ENCODE results near the gene MRPS5. TPM values are rescaled to one million over a fixed set of nuclear protein-coding genes. Genes with fewer than 3 reads are reported as not detected.
A peak's percentile ranks its signal among the peaks of the same experiment; 100 is the strongest.

Gene MRPS5
- total RNA-seq, 1 donor from 2014 or later, result 32.9 TPM

- no peak for TF ChIP-seq CTCF (IDR thresholded peaks at IDR 0.05)
- H3K36me3 Mint-ChIP-seq (ENCODE audit: low read depth), result peaks cover 42% of the 10 kb centered on the region
- H3K4me1 Mint-ChIP-seq (ENCODE audit: low read depth), result no peaks in the 10 kb centered on the region
Observed at GRCh38 chr2:95138702-95139101, 17.1 kb upstream of the MRPS5 start.

GRCh38 chr2:95122197-95122551 lies 566 bp upstream of the MRPS5 start:
- Mint-ChIP-seq H3K27me3 (ENCODE audit: low read depth) (no peaks in the 10 kb centered on the region), H3K4me3 (ENCODE audit: unreplicated experiment) (peak overlapping the region; percentile 94), H3K4me1 (ENCODE audit: low read depth) (peaks cover 35% of the 10 kb centered on the region), H3K9me3 (ENCODE audit: low read depth) (no peaks in the 10 kb centered on the region), H3K36me3 (ENCODE audit: low read depth) (peaks cover under 1% of the 10 kb centered on the region), H3K27ac (ENCODE audit: unreplicated experiment) (peak overlapping the region; percentile 69)
- no peak for DNase-seq (ENCODE audit: low spot score)
- TF ChIP-seq CTCF (IDR thresholded peaks at IDR 0.05), result no peak

More at GRCh38 chr2:95138702-95139101, 17.1 kb upstream of the MRPS5 start:
- Mint-ChIP-seq H3K4me3 (ENCODE audit: unreplicated experiment) (no peak overlapping the region), H3K27me3 (ENCODE audit: low read depth) (no peaks in the 10 kb centered on the region), H3K9me3 (ENCODE audit: low read depth) (peaks cover 60% of the 10 kb centered on the region), H3K27ac (ENCODE audit: unreplicated experiment) (no peak overlapping the region)
- no peak for DNase-seq (ENCODE audit: low spot score)

GRCh38 chr2:95121093-95121406 lies 558 bp downstream of the MRPS5 start:
- peak overlapping the region; percentile 89 for H3K27ac Mint-ChIP-seq (ENCODE audit: unreplicated experiment)
- peaks cover 2% of the 10 kb centered on the region for H3K36me3 Mint-ChIP-seq (ENCODE audit: low read depth)
- no peaks in the 10 kb centered on the region for H3K9me3 Mint-ChIP-seq (ENCODE audit: low read depth)
- no peak for DNase-seq (ENCODE audit: low spot score)
- H3K27me3 Mint-ChIP-seq (ENCODE audit: low read depth), result no peaks in the 10 kb centered on the region
- TF ChIP-seq CTCF (IDR thresholded peaks at IDR 0.05), result no peak
- H3K4me3 Mint-ChIP-seq (ENCODE audit: unreplicated experiment), result peak overlapping the region; percentile 94
- peaks cover 35% of the 10 kb centered on the region for H3K4me1 Mint-ChIP-seq (ENCODE audit: low read depth)

DNA sequence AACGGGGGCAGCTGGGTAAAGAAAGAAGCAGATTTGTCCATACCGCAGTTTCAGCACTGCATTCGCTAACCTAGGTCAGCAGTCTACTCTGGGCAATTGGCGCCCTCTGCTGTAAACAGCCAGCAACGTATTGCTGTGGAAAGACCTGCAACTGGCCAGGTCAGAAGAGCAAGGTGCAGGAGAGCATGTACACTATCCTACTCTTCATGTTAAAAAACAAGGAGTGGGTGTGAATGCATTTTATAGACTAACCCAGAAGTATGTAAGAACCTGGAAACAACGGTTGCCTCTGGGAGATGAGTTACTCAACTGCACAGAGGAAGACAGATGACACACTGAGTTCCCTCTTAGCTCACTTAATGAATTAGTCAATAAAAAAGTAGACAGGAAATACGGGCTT lies 6.2 kb downstream of the MRPS5 start:
- no peak overlapping the region for H3K27ac Mint-ChIP-seq (ENCODE audit: unreplicated experiment)
- TF ChIP-seq CTCF (IDR thresholded peaks at IDR 0.05), result peak; percentile 91
- no peaks in the 10 kb centered on the region for H3K27me3 Mint-ChIP-seq (ENCODE audit: low read depth)
- H3K4me1 Mint-ChIP-seq (ENCODE audit: low read depth), result peaks cover 26% of the 10 kb centered on the region
- no peak for DNase-seq (ENCODE audit: low spot score)
- no peaks in the 10 kb centered on the region for H3K9me3 Mint-ChIP-seq (ENCODE audit: low read depth)
- no peak overlapping the region for H3K4me3 Mint-ChIP-seq (ENCODE audit: unreplicated experiment)
- H3K36me3 Mint-ChIP-seq (ENCODE audit: low read depth), result peaks cover 14% of the 10 kb centered on the region

- H3K9me3 Mint-ChIP-seq (ENCODE audit: low read depth), result no peaks in the 10 kb centered on the region
- H3K4me3 Mint-ChIP-seq (ENCODE audit: unreplicated experiment), result no peak overlapping the region
- H3K27me3 Mint-ChIP-seq (ENCODE audit: low read depth), result no peaks in the 10 kb centered on the region
- no peak for TF ChIP-seq CTCF (IDR thresholded peaks at IDR 0.05)
- H3K36me3 Mint-ChIP-seq (ENCODE audit: low read depth), result peaks cover 21% of the 10 kb centered on the region
- H3K27ac Mint-ChIP-seq (ENCODE audit: unreplicated experiment), result no peak overlapping the region
- no peak for DNase-seq (ENCODE audit: low spot score)
- H3K4me1 Mint-ChIP-seq (ENCODE audit: low read depth), result peaks cover 7% of the 10 kb centered on the region
Observed at GRCh38 chr2:95113464-95113863, 8.1 kb downstream of the MRPS5 start.
